Stimulated activated CD4-positive, alpha-beta T cell treated with anti-CD3 and anti-CD28 coated beads, TNF-alpha, amount 100 ng/mL, for 4 hours (primary cell): ENCODE results near the gene TMEM255A.

ENCODE experiments used
- DNase-seq, 3 experiments: peaks; one replicate each; pipeline ENCODE4 v3.0.0-alpha.2; 2020; ENCODE audit warnings: low read depth in 3 of 3

The TMEM255A gene

GRCh38 chrX:120308558-120308957 lies 2.7 kb downstream of the TMEM255A start:
- DNase-seq: no peak

- no peak for DNase-seq
Observed at GRCh38 chrX:120306630-120307029, 4.6 kb downstream of the TMEM255A start.

GRCh38 chrX:120305531-120306141 lies 5.6 kb downstream of the TMEM255A start:
- DNase-seq: no peak

- no peak for DNase-seq
Observed at GRCh38 chrX:120304256-120304655, 7.0 kb downstream of the TMEM255A start.

- DNase-seq: no peak
Observed at GRCh38 chrX:120302434-120302833, 8.8 kb downstream of the TMEM255A start.

- no peak for DNase-seq
Observed at GRCh38 chrX:120301960-120302359, 9.3 kb downstream of the TMEM255A start.

GRCh38 chrX:120301497-120301896 lies 9.8 kb downstream of the TMEM255A start:
- no peak for DNase-seq

- DNase-seq: no peak
Observed at GRCh38 chrX:120299928-120300327, 11.3 kb downstream of the TMEM255A start.

GRCh38 chrX:120297923-120298322 lies 13.3 kb downstream of the TMEM255A start:
- DNase-seq: no peak

GRCh38 chrX:120294651-120295050 lies 16.6 kb downstream of the TMEM255A start:
- no peak for DNase-seq

GRCh38 chrX:120293015-120293414 lies 18.2 kb downstream of the TMEM255A start:
- no peak for DNase-seq

- no peak for DNase-seq
Observed at GRCh38 chrX:120291211-120291610, 20.1 kb downstream of the TMEM255A start.

GRCh38 chrX:120290107-120290506 lies 21.2 kb downstream of the TMEM255A start:
- DNase-seq: no peak

- no peak for DNase-seq
Observed at GRCh38 chrX:120287513-120288112, 23.6 kb downstream of the TMEM255A start.

- no peak for DNase-seq
Observed at GRCh38 chrX:120286733-120287512, 24.3 kb downstream of the TMEM255A start.

- no peak for DNase-seq
Observed at GRCh38 chrX:120282697-120283096, 28.6 kb downstream of the TMEM255A start.

GRCh38 chrX:120281761-120282160 lies 29.5 kb downstream of the TMEM255A start:
- no peak for DNase-seq

GRCh38 chrX:120281021-120281624 lies 30.1 kb downstream of the TMEM255A start:
- no peak for DNase-seq

GRCh38 chrX:120274958-120275357 lies 36.3 kb downstream of the TMEM255A start:
- no peak for DNase-seq

- DNase-seq: no peak
Observed at GRCh38 chrX:120274145-120274544, 37.1 kb downstream of the TMEM255A start.

GRCh38 chrX:120271218-120271617 lies 40.0 kb downstream of the TMEM255A start:
- DNase-seq: no peak

GRCh38 chrX:120270567-120270966 lies 40.7 kb downstream of the TMEM255A start:
- no peak for DNase-seq
